Ishikawa (cell line): ENCODE results near the gene ATP10A.

Source experiments
- CEBPB ChIP-seq: IDR thresholded peaks from 2 replicates; pipeline ENCODE4 v1.6.1; 2012
- CREB1 ChIP-seq: IDR thresholded peaks from 2 replicates; pipeline ENCODE4 v1.6.1; 2012; ENCODE audit warnings: low read depth
- EGR1 ChIP-seq: IDR thresholded peaks from 2 replicates; pipeline ENCODE4 v1.6.1; 2012
- EP300 ChIP-seq: IDR thresholded peaks from 2 replicates; pipeline ENCODE4 v1.6.1; 2012; ENCODE audit warnings: borderline replicate concordance
- FOXM1 ChIP-seq: IDR thresholded peaks from 2 replicates; pipeline ENCODE4 v1.6.1; 2012; ENCODE audit warnings: low read depth, borderline replicate concordance
- MAX ChIP-seq: IDR thresholded peaks from 2 replicates; pipeline ENCODE4 v1.6.1; 2012
- NFIC ChIP-seq: IDR thresholded peaks from 2 replicates; pipeline ENCODE4 v1.6.1; 2012
- RAD21 ChIP-seq: IDR thresholded peaks from 2 replicates; pipeline ENCODE4 v1.6.1; 2012; ENCODE audit warnings: low read depth
- REST ChIP-seq: IDR thresholded peaks from 2 replicates; pipeline ENCODE4 v1.6.1; 2012; ENCODE audit warnings: low read depth, mild to moderate bottlenecking
- TAF1 ChIP-seq: IDR thresholded peaks from 2 replicates; pipeline ENCODE4 v1.6.1; 2012; ENCODE audit warnings: low read depth, mild to moderate bottlenecking
- TCF12 ChIP-seq: IDR thresholded peaks from 2 replicates; pipeline ENCODE4 v1.6.1; 2012; ENCODE audit warnings: low read depth
- TEAD4 ChIP-seq: IDR thresholded peaks from 2 replicates; pipeline ENCODE4 v1.6.1; 2012
- USF1 ChIP-seq: IDR thresholded peaks from 2 replicates; pipeline ENCODE4 v1.6.1; 2012
- YY1 ChIP-seq: IDR thresholded peaks from 2 replicates; pipeline ENCODE4 v1.6.1; 2012; ENCODE audit warnings: low read depth
- ZBTB7A ChIP-seq: IDR thresholded peaks from 2 replicates; pipeline ENCODE4 v1.6.1; 2012; ENCODE audit warnings: low read depth

Gene ATP10A

GRCh38 chr15:25770031-25770430 lies 93.1 kb downstream of the ATP10A start:
- TF ChIP-seq ZBTB7A = no peak
- TF ChIP-seq TEAD4 = no peak
- no peak for TF ChIP-seq FOXM1
- no peak for TF ChIP-seq REST
- TF ChIP-seq CEBPB = no peak
- no peak for TF ChIP-seq TAF1
- no peak for TF ChIP-seq NFIC
- no peak for TF ChIP-seq TCF12
- TF ChIP-seq YY1 = no peak
- no peak for TF ChIP-seq RAD21
- no peak for TF ChIP-seq EGR1

- TF ChIP-seq REST (no peak), FOXM1 (no peak), TAF1 (no peak), YY1 (no peak), RAD21 (no peak), TCF12 (no peak), EP300 (no peak), TEAD4 (no peak), EGR1 (no peak), MAX (no peak), CEBPB (no peak), USF1 (no peak), ZBTB7A (no peak)
These were observed 94.9 kb downstream of the ATP10A start for GRCh38 chr15:25768271-25768670.

GRCh38 chr15:25767356-25768151 lies 95.6 kb downstream of the ATP10A start:
- TF ChIP-seq YY1 (no peak), CREB1 (no peak), TEAD4 (no peak), NFIC (no peak), RAD21 (no peak)

GRCh38 chr15:25766417-25766816 lies 96.7 kb downstream of the ATP10A start:
- no peak for TF ChIP-seq CEBPB
- no peak for TF ChIP-seq TEAD4
- TF ChIP-seq CREB1 = no peak
- TF ChIP-seq FOXM1 = no peak
- TF ChIP-seq EGR1 = no peak
- no peak for TF ChIP-seq TCF12
- no peak for TF ChIP-seq ZBTB7A
- no peak for TF ChIP-seq EP300
- no peak for TF ChIP-seq YY1
- TF ChIP-seq REST = no peak
- TF ChIP-seq TAF1 = no peak
- no peak for TF ChIP-seq NFIC
- TF ChIP-seq USF1 = no peak
- no peak for TF ChIP-seq RAD21
- TF ChIP-seq MAX = no peak
